HG03139 (cell line): ENCODE results near the gene AP4M1.

Experiments
- ATAC-seq: cut with Tn5 transposase; IDR thresholded peaks from one replicate; pipeline ENCODE4 v1.9.1; 2021; ENCODE audit not compliant: unreplicated experiment

The AP4M1 gene

DNA sequence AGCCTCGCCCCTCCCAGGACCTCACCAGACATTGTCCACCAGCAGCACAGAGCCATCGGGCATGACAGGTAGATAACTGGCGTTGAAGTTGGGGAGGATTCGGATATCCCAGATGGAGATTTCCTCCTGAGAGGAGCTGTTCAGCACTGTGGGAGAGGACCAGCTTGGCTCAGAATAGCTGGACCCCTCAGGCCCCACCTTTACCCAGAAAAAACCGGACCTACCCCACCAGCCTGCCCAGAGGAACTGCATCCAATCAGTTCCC is 55.6 kb downstream of the AP4M1 start:
- ATAC-seq: no peak

DNA sequence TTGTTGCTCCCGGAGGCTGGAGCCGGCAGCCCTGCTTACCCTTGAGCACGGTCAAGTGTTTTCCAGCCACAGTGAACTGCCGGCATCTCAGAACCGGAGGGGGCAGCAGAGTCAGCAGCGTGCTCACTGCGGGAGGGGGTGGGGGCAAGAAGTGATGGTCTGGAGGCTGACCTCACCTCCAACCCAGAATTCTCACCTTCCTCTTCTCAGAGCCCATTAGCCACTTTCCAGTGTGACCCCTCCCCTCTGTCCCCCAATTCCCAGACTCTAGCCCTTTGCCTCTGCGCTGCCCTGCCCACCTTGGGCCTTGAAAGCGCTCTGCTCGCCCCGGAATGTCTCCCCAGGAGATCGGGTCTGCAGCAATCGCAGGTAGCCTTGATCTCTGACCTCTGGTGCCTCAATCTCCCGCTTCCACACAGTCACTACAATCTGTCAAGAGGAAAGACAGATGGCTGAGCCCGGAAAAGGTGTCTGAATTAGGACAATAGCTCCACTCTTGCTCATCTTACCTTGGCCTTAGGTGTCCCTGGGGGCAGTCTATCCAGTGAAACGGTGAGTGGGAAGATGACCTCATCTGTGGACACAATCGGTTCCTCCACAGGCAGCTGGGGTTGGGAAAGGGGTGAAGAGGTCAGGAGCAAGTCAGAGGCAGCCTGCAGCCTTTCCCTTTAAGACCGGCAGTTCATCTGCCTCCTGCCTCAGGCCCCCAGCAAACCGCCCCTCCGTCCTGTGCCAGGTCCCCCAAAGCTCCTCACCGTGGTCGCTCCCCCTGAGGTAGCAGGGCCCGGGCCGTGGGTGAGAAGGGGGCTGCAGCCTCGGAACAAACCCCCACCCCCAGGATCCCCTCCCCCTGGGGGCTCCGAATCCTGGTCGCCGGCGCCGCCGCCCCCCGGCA is 56.1 kb downstream of the AP4M1 start:
- ATAC-seq: no peak
